ENCODE results near the gene PDPK1.

- no peak for TF ChIP-seq EZH2 (IDR thresholded peaks at IDR 0.05; ENCODE audit: low read length)
- no peak for TF ChIP-seq CTCF (optimal IDR thresholded peaks at IDR 0.05 in 1 of 3, IDR thresholded peaks at IDR 0.05 in 1 of 3, conservative IDR thresholded peaks at IDR 0.05 in 1 of 3; ENCODE audit: extremely low read depth in 1 of 3, insufficient read depth in 2 of 3, low read length in 3 of 3)
Measured at GRCh38 chr16:2515180-2515851, 22.5 kb upstream of the PDPK1 start.
